Pancreas (tissue), 10 donors: ENCODE measurements around the gene ODF4. TPM values are rescaled to one million over a fixed set of nuclear protein-coding genes. Genes with fewer than 3 reads are reported as not detected.

Experiments used
- ATAC-seq, 4 donors: fragments of 200-7000 bp; cut with Tn5 transposase; one replicate each; pipeline versions ENCODE4 v1.8.0 to v1.9.1; 2020; ENCODE audit warnings: mild to moderate bottlenecking in 4 of 4, moderate library complexity in 4 of 4
- DNase-seq, 6 donors: peaks; one replicate each; pipeline ENCODE4 v3.0.0-alpha.2; 2020
- FAIRE-seq: peaks from 2 replicates; lab custom pipeline; 2012; peaks lifted over from hg19 to GRCh38; lab: Jason Lieb, UNC
- H3K27ac ChIP-seq, 4 donors: fragments of 200-600 bp; sonication (generic); 1 replicate in 3 of 4; 2 replicates in 1 of 4; pipeline versions ENCODE4 v1.5.0 to v1.8.0; 2020
- H3K27me3 ChIP-seq, 4 donors: fragments of 200-600 bp; one replicate each; pipeline ENCODE4 v1.8.0; 2021
- H3K36me3 ChIP-seq, 3 donors: fragments of 200-600 bp; sonication (generic) in 1 of 3; one replicate each; pipeline versions ENCODE4 v1.5.0 to v1.8.0; 2020 to 2021
- H3K4me1 ChIP-seq, 3 donors: fragments of 200-600 bp; one replicate each; pipeline ENCODE4 v1.8.0; 2021
- H3K4me3 ChIP-seq, 4 donors: fragments of 200-600 bp; sonication (generic) in 2 of 4; one replicate each; pipeline versions ENCODE4 v1.5.0 to v1.8.0; 2020 to 2021
- H3K9me3 ChIP-seq, 4 donors: fragments of 200-600 bp; one replicate each; pipeline ENCODE4 v1.8.0; 2021
- CTCF ChIP-seq, 4 donors: fragments of 200-600 bp; sonication (generic) in 3 of 4; IDR thresholded peaks; one replicate each; pipeline versions ENCODE4 v1.5.0 to v1.8.0; 2021; ENCODE audit warnings: antibody characterized with exemption in 4 of 4
- WGBS, 2 donors: extraction: QIAGEN DNeasy Blood & Tissue Kit; methylation state at CpG; one replicate each; pipeline ENCODE4 v1.1.7; 2013; 5-methylcytosine and 5-hydroxymethylcytosine counted together
- intact Hi-C, 3 donors: fragments of 100-400 bp; cut with DNase I; formaldehyde crosslinking; loops; one replicate each; pipeline versions ENCODE4 v1.11.1 to v1.14.2; 2022
- polyA plus RNA-seq, 2 donors: library from polyadenylated mRNA; stranded (reverse); fragments of 200-250 nt; gene quantifications; one replicate each; pipeline ENCODE4 v1.2.3, GENCODE V29; 2013
- total RNA-seq, 6 donors: library from RNA; stranded (reverse); fragmentation: NEBNext Ultra II Directional in 4 of 6; extraction: Animal tissue kit (Norgen Biotek cat#: 25700) in 4 of 6; gene quantifications; one replicate each; pipeline versions ENCODE4 v1.2.1 to v1.2.4, GENCODE V29; 2021 to 2023
- donor health status: healthy with polysubstance abuse.
- donor health status: DM: no; HTN: no; CAD: no; lungs with moderate emphysema.
- donor health status: DM: no; HTN: no; CAD: no.
- donor health status: control.
- donor health status: control.
- donor health status: Bipolar disorder and iron deficiency.
- donor health status: DM: yes; HTN: yes; CAD: no.
- donor health status: DM: no; HTN: no; CAD: no.
- donor health status: DM: no; HTN: no; CAD: no.
- donor health status: DM: yes; HTN: yes; CAD: no.

The ODF4 gene
- total and polyA plus RNA-seq, 8 donors, result not detected

GRCh38 chr17:8383143-8383822 is 43.6 kb downstream of the ODF4 start, which contains the start of gene RPL26:
RPL26 (minus strand) TSS chr17:8383193; CDS start chr17:8382310, 883 bp downstream.
- ATAC-seq (peak; percentile 91 to 96 (median 92)), FAIRE-seq (peak; percentile 75), DNase-seq (peak; percentile 93 to 97 (median 96))
- no peaks in the 10 kb centered on the region for H3K27me3 ChIP-seq
- H3K4me1 ChIP-seq, result peaks cover 27 to 35% (median 29%) of the 10 kb centered on the region in 3 donors
- peak within 1 kb of the TSS; percentile 59 to 87 (median 78) for H3K4me3 ChIP-seq
- WGBS, 2 donors, result 0% methylated on average over 38 to 55 of the region's 55 CpGs
- peak; percentile 97 to 100 (median 99) for TF ChIP-seq CTCF (IDR thresholded peaks at IDR 0.05)
- H3K9me3 ChIP-seq, result no peaks in the 10 kb centered on the region
- H3K36me3 ChIP-seq, result peaks cover 0 to 34% (median 20%) of the 10 kb centered on the region in 3 donors
- intact Hi-C loops, result no loop called here
- H3K27ac ChIP-seq, result peak within 1 kb of the TSS; percentile 63 to 83 (median 78)

- H3K27me3 ChIP-seq, result no peaks in the 10 kb centered on the region
- H3K27ac ChIP-seq, result no peak overlapping the region
- no peak for TF ChIP-seq CTCF (IDR thresholded peaks at IDR 0.05)
- ATAC-seq (no peak), FAIRE-seq (no peak), DNase-seq (no peak)
- no peaks in the 10 kb centered on the region for H3K9me3 ChIP-seq
- no peak overlapping the region for H3K4me3 ChIP-seq
- 81 to 90% methylated on average over 12 of the region's 12 CpGs for WGBS, 2 donors
- intact Hi-C loops, result no loop called here
- H3K4me1 ChIP-seq, result peaks cover 22 to 26% (median 24%) of the 10 kb centered on the region in 3 donors
- H3K36me3 ChIP-seq, result peaks cover 0 to 18% (median 11%) of the 10 kb centered on the region in 3 donors
Measured at GRCh38 chr17:8384801-8385378, 45.2 kb downstream of the ODF4 start.

- H3K4me1 ChIP-seq, result peaks cover 5 to 6% (median 6%) of the 10 kb centered on the region in 3 donors
- peaks cover 0 to under 1% (median 0%) of the 10 kb centered on the region in 3 donors for H3K36me3 ChIP-seq
- H3K4me3 ChIP-seq, result no peak overlapping the region
- ATAC-seq (no peak), DNase-seq (no peak), FAIRE-seq (no peak)
- intact Hi-C loops, result no loop called here
- 73 to 75% methylated on average over 6 of the region's 6 CpGs for WGBS, 2 donors
- H3K9me3 ChIP-seq, result no peaks in the 10 kb centered on the region
- TF ChIP-seq CTCF (IDR thresholded peaks at IDR 0.05), result no peak
- H3K27ac ChIP-seq, result no peak overlapping the region
- H3K27me3 ChIP-seq, result no peaks in the 10 kb centered on the region
Measured at GRCh38 chr17:8386841-8387240, 47.2 kb downstream of the ODF4 start.

- no peak overlapping the region for H3K4me3 ChIP-seq
- peaks cover 0 to 4% (median 0%) of the 10 kb centered on the region in 3 donors for H3K4me1 ChIP-seq
- H3K27ac ChIP-seq, result no peak overlapping the region
- ATAC-seq (no peak), FAIRE-seq (no peak), DNase-seq (no peak)
- intact Hi-C loops, result no loop called here
- no peaks in the 10 kb centered on the region for H3K36me3 ChIP-seq
- 87 to 89% methylated on average over 7 of the region's 7 CpGs for whole genome bisulfite sequencing, 2 donors
- H3K27me3 ChIP-seq, result no peaks in the 10 kb centered on the region
- TF ChIP-seq CTCF (IDR thresholded peaks at IDR 0.05), result no peak
- no peaks in the 10 kb centered on the region for H3K9me3 ChIP-seq
Measured at GRCh38 chr17:8387914-8388651, 48.4 kb downstream of the ODF4 start.
